ENCODE measurements around the gene C17orf114.
A peak's percentile ranks its signal among the peaks of the same experiment; 100 is the strongest.

DNA sequence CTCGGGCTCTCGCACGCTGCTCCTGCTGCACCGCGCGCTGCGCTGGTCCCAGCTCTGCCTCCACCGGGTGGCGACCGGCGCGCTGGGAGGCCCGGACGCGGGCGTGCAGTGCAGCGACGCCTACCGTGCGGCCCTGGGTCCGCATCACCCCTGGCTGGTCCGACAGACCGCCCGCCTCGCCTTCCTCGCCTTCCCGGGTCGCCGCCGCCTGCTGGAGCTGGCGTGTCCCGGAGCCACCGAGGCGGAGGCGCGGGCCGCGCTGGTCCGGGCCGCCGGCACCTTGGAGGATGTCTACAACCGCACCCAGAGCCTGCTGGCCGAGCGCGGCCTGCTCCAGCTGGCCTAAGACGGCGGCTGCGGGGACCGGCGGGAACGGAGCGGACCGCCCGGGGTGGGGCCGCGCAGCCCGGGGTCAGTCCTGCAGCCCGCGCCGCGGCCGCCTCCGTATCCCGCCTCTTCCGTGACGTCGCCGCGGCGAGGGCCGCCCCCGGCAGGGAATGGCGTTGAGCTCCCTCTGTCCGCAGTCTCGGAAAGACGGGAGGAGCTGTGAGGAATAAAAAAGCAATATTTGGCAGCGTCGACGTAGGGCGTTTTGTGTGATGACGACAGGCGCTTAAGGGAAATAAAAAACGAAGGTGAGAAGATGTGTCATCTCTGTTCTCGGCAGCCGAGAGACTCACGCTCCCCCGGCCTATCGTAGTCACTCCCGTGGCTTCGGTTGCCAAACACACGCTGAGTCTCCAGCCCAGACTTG, 12.0 kb downstream of the C17orf114 start:
- TF ChIP-seq CTCF (conservative IDR thresholded peaks at IDR 0.05; ENCODE audit: low read depth, low read length) (peak; percentile 90), FOS (IDR thresholded peaks at IDR 0.05; ENCODE audit: low read depth, low read length) (peak; percentile 41; the same call in 1 of the 2 replicates)
